Measurements from ENCODE around the gene KIF25.

DNA sequence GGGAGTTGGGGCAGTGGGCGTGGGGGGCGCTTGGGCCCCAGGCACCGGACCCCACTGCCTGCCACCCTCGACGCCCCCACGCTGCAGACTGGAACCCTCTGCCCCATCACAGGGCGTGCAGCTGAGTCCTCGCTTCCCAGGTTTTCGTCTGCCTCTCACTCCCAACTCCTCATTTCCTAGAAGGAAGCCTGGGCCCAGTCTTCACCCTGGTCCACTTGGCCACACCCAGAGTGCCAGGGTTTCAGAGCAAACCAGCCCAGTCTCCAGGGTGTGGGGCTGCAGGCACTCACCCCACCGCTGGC is 51.2 kb downstream of the KIF25 start:
- TF ChIP-seq CREB1 (IDR thresholded peaks at IDR 0.05; ENCODE audit: low read depth), result no peak
- TF ChIP-seq, protein P1, sequence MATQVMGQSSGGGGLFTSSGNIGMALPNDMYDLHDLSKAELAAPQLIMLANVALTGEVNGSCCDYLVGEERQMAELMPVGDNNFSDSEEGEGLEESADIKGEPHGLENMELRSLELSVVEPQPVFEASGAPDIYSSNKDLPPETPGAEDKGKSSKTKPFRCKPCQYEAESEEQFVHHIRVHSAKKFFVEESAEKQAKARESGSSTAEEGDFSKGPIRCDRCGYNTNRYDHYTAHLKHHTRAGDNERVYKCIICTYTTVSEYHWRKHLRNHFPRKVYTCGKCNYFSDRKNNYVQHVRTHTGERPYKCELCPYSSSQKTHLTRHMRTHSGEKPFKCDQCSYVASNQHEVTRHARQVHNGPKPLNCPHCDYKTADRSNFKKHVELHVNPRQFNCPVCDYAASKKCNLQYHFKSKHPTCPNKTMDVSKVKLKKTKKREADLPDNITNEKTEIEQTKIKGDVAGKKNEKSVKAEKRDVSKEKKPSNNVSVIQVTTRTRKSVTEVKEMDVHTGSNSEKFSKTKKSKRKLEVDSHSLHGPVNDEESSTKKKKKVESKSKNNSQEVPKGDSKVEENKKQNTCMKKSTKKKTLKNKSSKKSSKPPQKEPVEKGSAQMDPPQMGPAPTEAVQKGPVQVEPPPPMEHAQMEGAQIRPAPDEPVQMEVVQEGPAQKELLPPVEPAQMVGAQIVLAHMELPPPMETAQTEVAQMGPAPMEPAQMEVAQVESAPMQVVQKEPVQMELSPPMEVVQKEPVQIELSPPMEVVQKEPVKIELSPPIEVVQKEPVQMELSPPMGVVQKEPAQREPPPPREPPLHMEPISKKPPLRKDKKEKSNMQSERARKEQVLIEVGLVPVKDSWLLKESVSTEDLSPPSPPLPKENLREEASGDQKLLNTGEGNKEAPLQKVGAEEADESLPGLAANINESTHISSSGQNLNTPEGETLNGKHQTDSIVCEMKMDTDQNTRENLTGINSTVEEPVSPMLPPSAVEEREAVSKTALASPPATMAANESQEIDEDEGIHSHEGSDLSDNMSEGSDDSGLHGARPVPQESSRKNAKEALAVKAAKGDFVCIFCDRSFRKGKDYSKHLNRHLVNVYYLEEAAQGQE (IDR thresholded peaks at IDR 0.05; ENCODE audit: low read depth), result no peak

Measured in Ishikawa (cell line).